Esophagus squamous epithelium (tissue), 5 donors: Measurements from ENCODE around the gene GOLGB1. TPM values are rescaled to one million over a fixed set of nuclear protein-coding genes. Genes with fewer than 3 reads are reported as not detected.

Experiments
- DNase-seq: peaks from one replicate; lab custom pipeline; 2025; lab: John Stamatoyannopoulos, UW
- H3K27ac ChIP-seq, 4 donors: fragments of 200-600 bp; sonication (generic); one replicate each; pipeline ENCODE4 v1.5.1; 2016 to 2019; ENCODE audit warnings: mild to moderate bottlenecking in 1 of 4
- H3K27me3 ChIP-seq, 4 donors: fragments of 200-600 bp; sonication (generic); 1 replicate in 3 of 4; 2 replicates in 1 of 4; pipeline versions ENCODE4 v1.5.1 to v1.6.0; 2017 to 2021; ENCODE audit warnings: antibody characterized with exemption in 1 of 4
- H3K36me3 ChIP-seq, 3 donors: fragments of 200-600 bp; sonication (generic); one replicate each; pipeline ENCODE4 v1.5.1; 2016 to 2019
- H3K4me1 ChIP-seq, 3 donors: fragments of 200-600 bp; sonication (generic); one replicate each; pipeline ENCODE4 v1.5.1; 2017 to 2019
- H3K4me3 ChIP-seq, 4 donors: fragments of 200-600 bp; sonication (generic); 1 replicate in 3 of 4; 2 replicates in 1 of 4; pipeline ENCODE4 v1.5.1; 2016 to 2019; ENCODE audit warnings: mild to moderate bottlenecking in 2 of 4, moderate library complexity in 1 of 4
- H3K9me3 ChIP-seq, 3 donors: fragments of 200-600 bp; sonication (generic); one replicate each; pipeline ENCODE4 v1.5.1; 2016 to 2019
- CTCF ChIP-seq, 6 experiments: fragments of 450-650 bp in 4 of 6; fragments of 200-600 bp in 2 of 6; sonication (generic) in 2 of 6; IDR thresholded peaks; one replicate each; pipeline ENCODE4 v1.5.1; 2016 to 2019; ENCODE audit warnings: antibody characterized with exemption in 6 of 6, mild to moderate bottlenecking in 4 of 6, moderate library complexity in 4 of 6
- POLR2A ChIP-seq, 4 donors: fragments of 450-650 bp; IDR thresholded peaks; one replicate each; pipeline ENCODE4 v1.6.1; 2017; ENCODE audit warnings: antibody characterized with exemption in 4 of 4, mild to moderate bottlenecking in 4 of 4, moderate library complexity in 3 of 4
- whole genome bisulfite sequencing, 2 donors: methylation state at CpG; one replicate each; pipeline ENCODE4 v1.1.5; 2018; 5-methylcytosine and 5-hydroxymethylcytosine counted together
- intact Hi-C: fragments of 100-400 bp; cut with DNase I; formaldehyde crosslinking; loops from one replicate; pipeline ENCODE4 v1.15.0; 2022
- total RNA-seq, 4 donors: library from RNA; depleted of rRNA; stranded (reverse); fragments of >200 nt; gene quantifications; one replicate each; pipeline ENCODE4 v1.1.0, GENCODE V29; 2016
- donor health status: DM: yes; HTN: yes; CAD: no.

GOLGB1 gene
- total RNA-seq, 4 donors from 2014 or later = 34.3 to 55.3 (median 37.1) TPM

- Histone ChIP-seq H3K9me3 (no peaks in the 10 kb centered on the region), H3K4me3 (no peak overlapping the region), H3K27me3 (no peaks in the 10 kb centered on the region), H3K27ac (peak overlapping the region; percentile 48 to 83 (median 75)), H3K4me1 (peaks cover 0 to 25% (median 6%) of the 10 kb centered on the region in 3 donors), H3K36me3 (peaks cover 11 to 49% (median 20%) of the 10 kb centered on the region in 3 donors)
- TF ChIP-seq CTCF (IDR thresholded peaks at IDR 0.05) (no peak), POLR2A (IDR thresholded peaks at IDR 0.05) (no peak)
- intact Hi-C loops = no loop called here
- WGBS, 2 donors = 60 to 70% methylated on average over 6 of the region's 6 CpGs
- DNase-seq = no peak
Observed at GRCh38 chr3:121661376-121661775, 88.2 kb downstream of the GOLGB1 start.

- Histone ChIP-seq H3K4me1 (peaks cover 0 to 17% (median 4%) of the 10 kb centered on the region in 3 donors), H3K4me3 (peak within 1 kb of the TSS in 3 of 4 donors; percentile 27 to 59 (median 39)), H3K36me3 (peaks cover 11 to 41% (median 20%) of the 10 kb centered on the region in 3 donors), H3K27ac (peak within 1 kb of the TSS; percentile 48 to 83 (median 75)), H3K9me3 (no peaks in the 10 kb centered on the region), H3K27me3 (no peaks in the 10 kb centered on the region)
- no peak for TF ChIP-seq CTCF (IDR thresholded peaks at IDR 0.05)
- TF ChIP-seq POLR2A (IDR thresholded peaks at IDR 0.05) = peak in 2 of 4 donors; percentile 63 to 79
- WGBS, 2 donors = 63 to 72% methylated on average over 3 to 9 of the region's 9 CpGs
- intact Hi-C loops = no loop called here
- DNase-seq = peak; percentile 5
Observed at GRCh38 chr3:121660356-121661171, 89.0 kb downstream of the GOLGB1 start, which contains the start of gene HCLS1. Gene HCLS1, minus strand, starts transcription at chr3:121660903. Its CDS starts 2,556 bp downstream, at chr3:121658347.

- 69 to 90% methylated on average over 2 to 3 of the region's 3 CpGs for WGBS, 2 donors
- peak overlapping the region; percentile 17 to 83 (median 56) for H3K27ac ChIP-seq
- TF ChIP-seq POLR2A (IDR thresholded peaks at IDR 0.05) = no peak
- TF ChIP-seq CTCF (IDR thresholded peaks at IDR 0.05) = no peak
- peaks cover 11 to 31% (median 15%) of the 10 kb centered on the region in 3 donors for H3K36me3 ChIP-seq
- no peaks in the 10 kb centered on the region for H3K9me3 ChIP-seq
- no peak for DNase-seq
- H3K4me3 ChIP-seq = peak overlapping the region in 2 of 4 donors; percentile 39 to 59
- peaks cover 0 to 8% (median 4%) of the 10 kb centered on the region in 3 donors for H3K4me1 ChIP-seq
- H3K27me3 ChIP-seq = no peaks in the 10 kb centered on the region
- intact Hi-C loops = no loop called here
Observed at GRCh38 chr3:121659586-121659985, 90.0 kb downstream of the GOLGB1 start.

GRCh38 chr3:121658716-121659435 is 90.7 kb downstream of the GOLGB1 start:
- intact Hi-C loops = no loop called here
- 71 to 83% methylated on average over 6 of the region's 6 CpGs for WGBS, 2 donors
- Histone ChIP-seq H3K27ac (peak overlapping the region in 1 of 4 donors; percentile 14), H3K4me1 (peaks cover 0 to 8% (median 4%) of the 10 kb centered on the region in 3 donors), H3K4me3 (peak overlapping the region in 2 of 4 donors; percentile 39 to 59), H3K9me3 (no peaks in the 10 kb centered on the region), H3K36me3 (peaks cover 7 to 24% (median 10%) of the 10 kb centered on the region in 3 donors), H3K27me3 (no peaks in the 10 kb centered on the region)
- DNase-seq = no peak
- no peak for TF ChIP-seq POLR2A (IDR thresholded peaks at IDR 0.05)
- TF ChIP-seq CTCF (IDR thresholded peaks at IDR 0.05) = no peak
